Mucosa of gallbladder (tissue), 1 donor: ENCODE data around the gene PDE4B. TPM values are rescaled to one million over a fixed set of nuclear protein-coding genes. Genes with fewer than 3 reads are reported as not detected.
"Not testable (repeated sequence)": the region's sequence is repeated elsewhere in the genome, so short reads cannot be mapped to it uniquely, and the experiment has no call there.

Source experiments
- DNase-seq: peaks from one replicate; pipeline ENCODE4 v3.0.0-alpha.2; 2020; ENCODE audit warnings: low spot score
- total RNA-seq: library from RNA; stranded (reverse); gene quantifications from one replicate; pipeline ENCODE4 v1.2.1, GENCODE V29; 2021
- donor health status: DM: no; HTN: no; CAD: no.

Gene PDE4B
- total RNA-seq, 1 donor from 2014 or later = 5.2 TPM

DNA sequence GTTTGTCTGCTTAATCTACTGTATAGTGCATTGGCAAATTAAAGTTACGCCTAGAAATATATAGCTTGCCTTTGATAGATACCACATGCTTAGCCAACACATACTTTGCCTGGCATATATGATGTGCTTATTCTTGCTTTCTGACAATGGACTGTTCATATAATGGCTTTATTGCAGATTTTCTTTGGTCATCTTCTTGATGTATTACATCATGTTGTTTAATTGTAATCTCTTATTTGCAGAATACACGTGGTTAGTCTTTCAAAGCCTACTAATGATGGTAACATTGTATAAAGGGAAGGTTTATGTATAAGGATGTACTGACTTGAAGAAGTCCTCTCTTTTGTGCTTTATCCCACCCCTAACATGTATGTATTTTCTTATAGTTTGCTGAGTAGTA is 201.5 kb downstream of the PDE4B start:
- no peak for DNase-seq

- DNase-seq = no peak
Measured at GRCh38 chr1:65995336-65995735, 202.6 kb downstream of the PDE4B start.

DNA sequence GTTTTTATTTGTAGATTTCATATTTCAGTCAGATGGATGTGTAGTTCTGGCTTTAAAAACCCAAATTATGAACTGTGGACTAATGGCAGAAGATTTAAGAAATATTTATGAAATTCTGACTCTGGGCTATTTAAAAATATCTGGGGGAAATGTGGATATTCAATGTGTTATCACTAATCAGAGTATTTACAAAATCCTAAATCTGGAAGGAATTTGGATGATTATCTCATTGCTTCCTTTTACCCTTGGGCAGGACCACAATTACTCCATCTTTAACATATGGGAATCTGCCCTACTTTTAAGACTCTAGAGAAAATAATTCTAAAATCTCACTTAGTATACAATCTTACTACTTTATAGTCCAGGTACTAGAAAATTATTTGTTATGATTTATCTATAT is 203.2 kb downstream of the PDE4B start:
- no peak for DNase-seq

DNA sequence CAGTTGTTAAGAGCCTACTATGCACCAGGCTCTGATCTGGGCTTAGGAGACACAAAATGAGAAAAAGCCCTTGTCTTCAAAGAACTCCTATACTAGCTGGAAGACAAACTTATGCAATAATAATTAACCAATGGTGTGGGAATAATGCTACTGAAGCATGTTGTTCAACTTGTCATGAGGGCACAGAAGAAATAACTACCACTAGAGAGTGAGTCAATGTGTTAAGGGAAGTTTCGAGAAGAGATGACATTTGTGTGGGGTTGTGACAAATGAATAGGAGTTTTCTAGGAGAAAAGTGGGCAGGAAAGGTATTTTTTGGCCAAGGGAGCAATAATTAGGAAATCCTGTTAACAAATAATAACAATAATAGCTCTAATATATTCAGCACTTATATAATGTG is 205.0 kb downstream of the PDE4B start:
- DNase-seq = no peak

DNA sequence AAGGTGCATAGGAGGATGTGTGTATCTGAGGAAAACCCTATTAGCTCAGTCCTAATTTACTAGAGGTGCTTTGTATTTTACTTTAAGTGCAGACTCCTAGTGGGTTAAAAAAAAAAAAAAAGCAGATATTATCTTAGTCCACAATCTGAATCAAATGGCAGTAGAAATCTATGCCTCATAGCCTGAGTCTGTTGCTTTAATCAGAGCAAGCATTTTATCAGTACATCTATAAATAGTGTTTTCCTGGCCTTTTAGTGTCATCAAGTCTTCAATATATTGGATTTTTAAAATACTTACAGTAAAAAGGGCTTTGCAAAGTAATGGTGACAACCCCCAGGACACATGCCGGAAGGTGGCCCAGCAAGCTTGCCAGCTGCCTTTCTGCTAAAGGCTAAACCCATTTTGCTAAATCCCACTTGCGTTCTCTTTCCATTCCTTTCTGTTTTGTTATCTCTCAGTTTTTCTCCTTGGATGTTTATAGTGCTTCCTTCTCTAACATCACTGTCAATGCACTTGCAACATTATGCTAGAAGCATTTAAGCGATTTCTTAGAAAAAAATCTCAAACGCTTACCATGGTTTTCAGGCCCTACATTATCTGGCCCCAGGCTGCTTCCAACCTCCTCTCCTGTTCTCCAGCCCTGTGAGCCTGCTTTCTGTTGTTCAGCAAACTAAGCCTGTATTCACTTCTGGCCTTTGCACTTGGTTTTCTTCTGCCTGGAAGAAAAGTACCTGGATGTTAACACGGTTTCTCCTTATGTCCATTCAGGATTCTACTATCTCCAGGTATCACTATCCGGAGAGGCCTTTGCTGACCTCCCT is 206.3 kb downstream of the PDE4B start:
- no peak for DNase-seq

DNA sequence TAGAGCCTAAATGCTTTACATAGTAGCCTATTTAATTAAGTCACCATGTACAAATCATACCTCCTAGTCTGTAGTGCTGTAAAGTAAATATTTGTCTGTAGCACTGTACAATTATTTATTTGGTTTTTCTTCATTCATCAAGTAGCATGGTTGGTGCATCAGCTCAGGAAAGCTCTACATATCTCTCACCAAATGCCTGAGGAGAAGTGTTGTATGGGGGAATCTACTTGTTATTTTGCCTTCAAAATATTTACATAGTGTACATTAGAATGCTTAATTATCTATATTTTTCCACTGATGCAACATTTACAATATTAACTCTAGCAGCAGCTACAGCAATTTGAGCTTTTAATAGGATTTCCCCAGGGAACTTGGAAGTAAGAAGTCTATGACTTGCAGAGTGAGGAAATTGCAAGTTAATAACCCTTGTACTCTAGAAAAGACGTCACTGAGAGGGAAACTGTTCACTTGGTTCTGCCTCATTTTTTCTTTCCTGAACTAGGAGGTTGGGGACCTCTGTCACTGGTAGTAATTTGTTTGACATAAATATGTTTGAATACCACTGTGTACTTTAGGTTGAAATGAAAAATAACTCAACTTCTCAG is 207.4 kb downstream of the PDE4B start:
- DNase-seq = no peak

DNA sequence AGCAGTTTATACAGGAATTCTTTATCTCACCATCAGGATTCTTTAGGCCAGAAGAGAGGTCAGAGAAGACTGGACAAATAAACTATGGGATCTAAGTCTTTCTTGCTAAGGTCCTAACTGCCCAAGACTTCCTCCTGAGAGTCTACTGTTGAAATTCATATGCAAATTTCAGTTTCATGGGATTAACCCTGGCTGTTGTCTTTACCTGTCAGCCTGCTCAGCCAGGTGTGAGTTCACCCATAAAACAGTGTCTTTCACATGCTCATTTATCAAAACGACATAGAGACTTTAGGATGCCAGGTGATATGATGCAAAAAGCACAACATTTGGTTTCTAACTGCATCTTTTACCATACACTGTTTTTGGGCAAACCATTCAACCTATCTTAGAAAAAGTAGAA is 211.0 kb downstream of the PDE4B start:
- DNase-seq = no peak

GRCh38 chr1:66006534-66006933 is 213.8 kb downstream of the PDE4B start:
- not testable (repeated sequence) for DNase-seq

- DNase-seq = no peak
Measured at GRCh38 chr1:66012106-66012784, 219.6 kb downstream of the PDE4B start.

GRCh38 chr1:66013371-66013770 is 220.7 kb downstream of the PDE4B start:
- DNase-seq = no peak

DNA sequence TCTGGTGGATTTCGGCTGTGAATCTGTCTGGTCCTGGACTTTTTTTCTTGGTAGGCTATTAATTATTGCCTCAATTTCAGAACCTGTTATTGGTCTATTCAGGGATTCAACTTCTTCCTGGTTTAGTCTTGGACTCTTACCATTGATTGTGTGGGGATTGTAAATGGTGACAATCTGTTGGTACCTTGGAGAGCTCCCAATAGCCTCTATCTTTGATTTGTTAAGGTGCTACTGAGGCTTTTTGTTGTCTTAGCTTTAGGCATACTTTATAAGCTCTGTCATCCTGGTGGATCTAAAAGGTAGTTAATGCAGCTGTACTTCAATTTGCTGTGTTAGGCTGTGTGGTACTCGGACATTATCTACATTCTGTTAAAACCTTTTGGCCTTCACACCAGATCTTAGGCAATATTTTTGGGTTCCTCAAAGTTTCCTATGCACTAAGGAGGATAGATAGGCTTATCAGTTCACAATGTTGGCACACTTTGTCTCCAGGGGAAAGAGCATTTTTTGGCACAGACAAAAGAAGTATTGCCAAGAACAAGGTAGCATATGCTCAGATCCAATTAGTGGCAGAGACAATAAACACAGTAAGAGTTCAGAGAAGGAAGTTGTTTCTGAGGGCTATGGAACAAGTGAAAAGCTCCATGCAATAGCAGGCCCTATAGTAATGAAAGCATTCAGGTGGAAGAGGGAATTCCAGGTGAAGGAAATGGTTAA is 230.4 kb downstream of the PDE4B start:
- DNase-seq = no peak

DNA sequence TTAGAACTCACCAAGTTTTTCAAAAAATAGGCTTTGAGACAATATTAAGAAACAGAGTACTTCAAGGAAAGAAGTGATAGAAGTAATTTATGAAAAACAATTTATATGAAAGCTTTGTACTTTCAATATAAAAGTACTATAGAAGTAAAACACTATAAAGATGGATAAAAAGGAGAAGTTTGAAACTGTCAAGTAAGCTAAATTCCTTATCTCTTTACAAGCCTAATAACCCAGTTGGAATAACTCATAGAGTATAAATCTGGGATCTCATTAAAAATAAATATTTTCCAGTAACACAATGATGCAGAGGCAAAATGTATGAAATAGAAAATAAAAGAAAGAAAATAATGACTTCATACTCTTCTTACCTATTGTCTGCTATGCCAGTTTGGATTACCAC is 232.5 kb downstream of the PDE4B start:
- DNase-seq = no peak

DNA sequence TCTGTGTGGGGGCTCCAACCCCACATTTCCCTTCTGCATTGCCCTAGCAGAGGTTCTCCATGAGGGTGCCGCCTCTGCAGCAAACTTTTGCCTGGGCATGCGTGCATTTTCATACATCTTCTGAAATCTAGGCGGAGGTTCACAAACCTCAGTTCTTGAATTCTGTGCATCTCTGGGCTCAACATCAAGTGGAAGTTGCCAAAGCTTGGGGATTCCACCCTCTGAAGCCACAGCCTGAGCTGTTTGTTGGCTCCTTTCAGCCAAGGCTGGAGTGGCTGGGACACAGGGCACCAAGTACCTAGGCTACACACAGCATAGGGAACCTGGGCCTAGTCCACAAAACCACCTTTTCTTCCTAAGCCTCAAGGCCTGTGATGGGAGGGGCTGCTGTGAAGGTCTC is 235.3 kb downstream of the PDE4B start:
- DNase-seq = no peak

GRCh38 chr1:66033781-66034180 is 241.1 kb downstream of the PDE4B start:
- no peak for DNase-seq

DNA sequence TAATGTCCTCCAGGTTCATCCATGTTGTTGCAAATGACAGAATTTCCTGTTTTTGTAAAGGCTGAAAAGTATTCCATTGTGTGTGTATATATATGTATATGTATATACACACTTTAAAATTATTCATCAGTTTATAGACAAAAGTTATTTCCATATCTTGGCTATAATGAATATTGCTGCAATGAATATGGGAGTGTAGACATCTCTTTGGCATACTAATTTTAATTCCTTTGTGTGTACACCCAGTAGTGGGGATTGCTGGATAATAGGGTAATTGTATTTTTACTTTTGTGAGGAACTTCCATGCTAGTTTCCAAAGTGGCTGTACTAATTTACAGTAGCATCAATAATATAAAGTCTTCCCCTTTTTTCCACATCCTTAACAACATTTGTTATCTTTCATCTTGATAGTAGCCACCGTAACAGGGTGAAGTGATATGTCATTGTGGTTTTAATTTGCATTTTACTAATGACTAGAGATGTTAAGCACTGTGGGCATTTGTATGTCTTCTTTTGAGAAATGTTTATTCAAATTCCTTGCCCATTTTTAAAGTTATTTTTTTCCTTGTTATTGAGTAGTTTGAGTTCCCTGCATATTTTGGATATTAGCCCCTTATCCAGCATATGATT is 243.0 kb downstream of the PDE4B start:
- DNase-seq = no peak

DNA sequence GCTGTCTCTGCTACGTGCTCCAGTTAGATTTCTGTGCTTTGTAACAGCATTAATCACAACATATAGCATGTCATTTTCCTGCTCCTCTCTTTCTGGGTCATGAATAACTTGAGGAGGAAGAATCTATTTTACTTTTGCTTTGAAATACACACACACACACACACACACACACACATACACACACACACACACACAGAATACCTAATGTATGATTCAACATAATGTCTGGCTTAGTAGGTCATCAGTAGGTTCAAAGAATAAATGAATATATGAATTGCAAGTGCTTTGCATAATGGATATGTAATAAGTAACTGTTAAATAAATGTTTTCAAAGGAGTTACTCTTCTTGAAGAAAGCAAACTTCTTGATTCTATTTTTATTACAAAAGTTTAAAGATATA is 249.0 kb downstream of the PDE4B start:
- no peak for DNase-seq

- no peak for DNase-seq
Measured at GRCh38 chr1:66043186-66043585, 250.5 kb downstream of the PDE4B start.

- DNase-seq = no peak
Measured at GRCh38 chr1:66044912-66045311, 252.2 kb downstream of the PDE4B start.

DNA sequence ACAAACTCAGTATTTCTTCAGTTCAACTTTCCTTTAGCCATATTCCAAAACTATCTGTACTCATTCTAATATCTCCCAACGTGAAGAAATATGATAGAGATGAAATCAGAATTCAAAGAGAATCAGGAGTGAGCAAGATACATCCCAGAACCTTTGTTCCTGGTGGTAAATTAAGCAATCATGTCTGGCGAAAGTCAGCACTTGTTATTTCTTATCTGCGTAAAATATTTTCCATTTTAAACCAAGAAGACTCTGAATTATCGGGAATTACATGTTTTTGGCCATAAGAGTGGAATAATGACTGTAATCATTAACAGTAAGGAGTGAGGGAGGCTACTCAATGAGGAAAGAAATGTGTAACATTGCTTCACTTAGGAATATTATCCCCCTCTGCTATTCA is 253.7 kb downstream of the PDE4B start:
- DNase-seq = no peak

- no peak for DNase-seq
Measured at GRCh38 chr1:66048011-66048410, 255.3 kb downstream of the PDE4B start.

DNA sequence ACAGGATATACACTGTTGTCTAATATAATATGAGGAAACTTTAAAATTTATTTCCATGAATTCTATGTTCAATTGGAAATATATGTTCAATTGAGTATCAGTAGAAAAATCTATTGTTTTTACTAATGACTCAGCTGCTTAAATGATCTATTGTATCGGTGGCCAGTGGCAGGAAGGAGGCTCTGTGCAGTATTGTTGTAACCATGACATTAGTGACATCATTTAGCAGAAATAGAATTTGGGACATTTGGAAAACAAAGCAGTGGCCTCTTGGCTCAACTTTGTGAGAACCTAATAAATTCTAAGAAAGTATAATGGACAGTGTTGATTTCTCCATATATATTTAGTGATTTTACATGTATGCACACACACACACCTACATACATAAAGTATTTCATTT is 257.4 kb downstream of the PDE4B start:
- no peak for DNase-seq

DNA sequence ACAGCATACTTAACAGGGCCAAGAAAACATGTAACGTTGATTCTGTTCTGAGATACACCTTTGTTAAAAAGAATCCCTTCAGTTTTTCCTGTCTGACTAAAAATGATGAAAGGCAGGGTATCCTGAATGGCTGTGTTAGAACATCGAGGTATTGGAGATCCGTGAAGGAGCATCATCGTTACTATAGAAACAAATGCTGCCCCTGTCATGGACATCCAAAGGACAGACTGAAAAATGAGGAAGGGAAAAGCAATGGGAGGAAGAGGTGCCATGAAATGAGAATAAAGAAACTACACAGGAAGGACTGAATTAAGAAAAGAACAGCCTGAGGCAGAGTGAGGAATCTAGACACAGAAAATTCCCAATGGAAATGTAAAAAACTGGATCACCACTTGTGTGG is 257.9 kb downstream of the PDE4B start:
- no peak for DNase-seq
